AG20443 (cell line): ENCODE data around the gene TGFB3.
A peak's percentile ranks its signal among the peaks of the same experiment; 100 is the strongest.

ENCODE experiments used
- DNase-seq: peaks from one replicate; pipeline ENCODE4 v3.0.0; 2012; ENCODE audit warnings: low spot score, mixed read lengths

The TGFB3 gene

GRCh38 chr14:75987201-75987970 lies 5.6 kb upstream of the TGFB3 start:
- no peak for DNase-seq

- DNase-seq: no peak
Measured at GRCh38 chr14:75986439-75986765, 4.6 kb upstream of the TGFB3 start.

GRCh38 chr14:75985618-75986438 lies 4.0 kb upstream of the TGFB3 start, which contains the start of gene IFT43:
Gene IFT43 (plus strand): TSS chr14:75985763. CDS start chr14:75985787, 24 bp downstream.
- DNase-seq: peak; percentile 91

- DNase-seq: no peak
Measured at GRCh38 chr14:75984674-75985073, 2.9 kb upstream of the TGFB3 start.

- no peak for DNase-seq
Measured at GRCh38 chr14:75983019-75983358, 1.2 kb upstream of the TGFB3 start.

- peak; percentile 84 for DNase-seq
Measured at GRCh38 chr14:75982266-75983018, 647 bp upstream of the TGFB3 start.

- peak; percentile 30 for DNase-seq
Measured at GRCh38 chr14:75980856-75981255, 939 bp downstream of the TGFB3 start.

GRCh38 chr14:75979648-75980565 lies 1.9 kb downstream of the TGFB3 start:
- peak; percentile 27 for DNase-seq

- DNase-seq: peak; percentile 77
Measured at GRCh38 chr14:75979071-75979571, 2.7 kb downstream of the TGFB3 start.

GRCh38 chr14:75978249-75978731 lies 3.5 kb downstream of the TGFB3 start:
- no peak for DNase-seq

- no peak for DNase-seq
Measured at GRCh38 chr14:75977582-75977943, 4.2 kb downstream of the TGFB3 start.

GRCh38 chr14:75976826-75977581 lies 4.8 kb downstream of the TGFB3 start:
- DNase-seq: no peak

- DNase-seq: no peak
Measured at GRCh38 chr14:75972801-75973421, 8.9 kb downstream of the TGFB3 start.

GRCh38 chr14:75971509-75971908 lies 10.3 kb downstream of the TGFB3 start:
- no peak for DNase-seq

GRCh38 chr14:75970989-75971388 lies 10.8 kb downstream of the TGFB3 start:
- DNase-seq: no peak

GRCh38 chr14:75969891-75970290 lies 11.9 kb downstream of the TGFB3 start:
- DNase-seq: no peak

- no peak for DNase-seq
Measured at GRCh38 chr14:75969126-75969525, 12.7 kb downstream of the TGFB3 start.

- peak; percentile 50 for DNase-seq
Measured at GRCh38 chr14:75968456-75968855, 13.3 kb downstream of the TGFB3 start.

- no peak for DNase-seq
Measured at GRCh38 chr14:75967866-75968265, 13.9 kb downstream of the TGFB3 start.

GRCh38 chr14:75961662-75962061 lies 20.1 kb downstream of the TGFB3 start:
- no peak for DNase-seq
